Thyroid gland (tissue), 4 donors: Measurements from ENCODE around the gene PDLIM4.

Source experiments
- CTCF ChIP-seq, 6 experiments: fragments of 200-600 bp in 3 of 6; fragments of 450-650 bp in 3 of 6; sonication (generic) in 3 of 6; IDR thresholded peaks; one replicate each; pipeline ENCODE4 v1.5.1; 2016 to 2019; ENCODE audit warnings: antibody characterized with exemption in 6 of 6, mild to moderate bottlenecking in 2 of 6, inconsistent platforms in 1 of 6, moderate library complexity in 1 of 6
- POLR2A ChIP-seq, 2 donors: fragments of 450-650 bp; IDR thresholded peaks; one replicate each; pipeline ENCODE4 v1.6.1; 2017; ENCODE audit warnings: antibody characterized with exemption in 2 of 2, mild to moderate bottlenecking in 2 of 2, moderate library complexity in 1 of 2

- TF ChIP-seq CTCF (IDR thresholded peaks at IDR 0.05), result no peak
- no peak for TF ChIP-seq POLR2A (IDR thresholded peaks at IDR 0.05)
These were observed 43.0 kb upstream of the PDLIM4 start for GRCh38 chr5:132214491-132214890.
